Testis (tissue), 2 donors: ENCODE measurements around the gene ST6GAL1.

ENCODE experiments used
- POLR2A ChIP-seq: fragments of 450-650 bp; IDR thresholded peaks from one replicate; pipeline ENCODE4 v1.6.1; 2017; ENCODE audit warnings: antibody characterized with exemption, mild to moderate bottlenecking, moderate library complexity
- TF ChIP-seq, protein P1 (sequence below), 3 experiments: fragments of 450-650 bp in 2 of 3; fragments of 200-600 bp in 1 of 3; sonication (generic) in 1 of 3; IDR thresholded peaks; one replicate each; pipeline ENCODE4 v1.5.1; 2016 to 2019; ENCODE audit warnings: antibody characterized with exemption in 3 of 3, mild to moderate bottlenecking in 2 of 3, moderate library complexity in 1 of 3

DNA sequence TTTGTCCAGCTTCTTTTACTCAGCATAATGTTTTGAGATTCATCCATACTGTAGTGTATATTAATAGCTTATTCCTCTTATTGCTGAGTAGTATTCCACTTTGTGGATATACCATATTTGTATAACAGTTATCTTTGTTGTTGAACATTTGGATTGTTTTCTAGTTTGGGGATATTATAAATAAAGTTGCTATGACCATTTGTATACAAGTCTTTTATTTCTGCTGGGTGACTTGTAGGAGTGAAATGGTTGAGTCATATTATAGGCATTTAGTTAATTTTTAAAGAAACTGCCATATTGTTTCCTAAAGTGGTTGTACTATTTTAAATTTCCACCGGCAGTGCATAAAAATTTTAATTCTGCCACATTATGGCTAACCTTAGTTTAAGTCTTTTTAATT, 155.6 kb downstream of the ST6GAL1 start:
- TF ChIP-seq POLR2A: no peak
- TF ChIP-seq, protein P1, sequence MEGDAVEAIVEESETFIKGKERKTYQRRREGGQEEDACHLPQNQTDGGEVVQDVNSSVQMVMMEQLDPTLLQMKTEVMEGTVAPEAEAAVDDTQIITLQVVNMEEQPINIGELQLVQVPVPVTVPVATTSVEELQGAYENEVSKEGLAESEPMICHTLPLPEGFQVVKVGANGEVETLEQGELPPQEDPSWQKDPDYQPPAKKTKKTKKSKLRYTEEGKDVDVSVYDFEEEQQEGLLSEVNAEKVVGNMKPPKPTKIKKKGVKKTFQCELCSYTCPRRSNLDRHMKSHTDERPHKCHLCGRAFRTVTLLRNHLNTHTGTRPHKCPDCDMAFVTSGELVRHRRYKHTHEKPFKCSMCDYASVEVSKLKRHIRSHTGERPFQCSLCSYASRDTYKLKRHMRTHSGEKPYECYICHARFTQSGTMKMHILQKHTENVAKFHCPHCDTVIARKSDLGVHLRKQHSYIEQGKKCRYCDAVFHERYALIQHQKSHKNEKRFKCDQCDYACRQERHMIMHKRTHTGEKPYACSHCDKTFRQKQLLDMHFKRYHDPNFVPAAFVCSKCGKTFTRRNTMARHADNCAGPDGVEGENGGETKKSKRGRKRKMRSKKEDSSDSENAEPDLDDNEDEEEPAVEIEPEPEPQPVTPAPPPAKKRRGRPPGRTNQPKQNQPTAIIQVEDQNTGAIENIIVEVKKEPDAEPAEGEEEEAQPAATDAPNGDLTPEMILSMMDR (IDR thresholded peaks at IDR 0.05): no peak
